Kidney epithelial cell (primary cell): Measurements from ENCODE around the gene SFSWAP. TPM values are rescaled to one million over a fixed set of nuclear protein-coding genes. Genes with fewer than 3 reads are reported as not detected.

Experiments
- DNase-seq: peaks from one replicate; pipeline ENCODE4 v3.0.0-alpha.2; 2010; ENCODE audit warnings: low read depth
- H3K27me3 ChIP-seq: 2 replicates; pipeline ENCODE4 v1.6.0; 2011; ENCODE audit warnings: low read length; ENCODE audit not compliant: control insufficient read depth, insufficient read depth
- H3K36me3 ChIP-seq: 2 replicates; pipeline ENCODE4 v1.5.1; 2011; ENCODE audit warnings: low read length; ENCODE audit not compliant: control insufficient read depth, insufficient read depth
- H3K4me3 ChIP-seq: 2 replicates; pipeline ENCODE4 v1.5.1; 2011; ENCODE audit warnings: low read depth, mild to moderate bottlenecking, control low read depth, low read length
- CTCF ChIP-seq: IDR thresholded peaks from 2 replicates; pipeline ENCODE4 v1.5.1; 2011; ENCODE audit warnings: mild to moderate bottlenecking, moderate library complexity, low read length, control low read depth, inconsistent platforms; ENCODE audit not compliant: insufficient read depth, poor library complexity, severe bottlenecking
- total RNA-seq: library from RNA; depleted of rRNA; stranded (reverse); fragments of >200 nt; gene quantifications from 2 replicates; pipeline ENCODE4 v1.2.3, GENCODE V29; 2015

The SFSWAP gene
- total RNA-seq, 1 donor from 2014 or later: 27.7 TPM

- no peaks in the 10 kb centered on the region for H3K27me3 ChIP-seq
- TF ChIP-seq CTCF: no peak
- DNase-seq: no peak
- H3K36me3 ChIP-seq: peaks cover 2% of the 10 kb centered on the region
- H3K4me3 ChIP-seq: no peak overlapping the region
Measured at GRCh38 chr12:131800594-131801135, 89.8 kb downstream of the SFSWAP start.

GRCh38 chr12:131801254-131801866 is 90.5 kb downstream of the SFSWAP start:
- Histone ChIP-seq H3K4me3 (no peak overlapping the region), H3K27me3 (no peaks in the 10 kb centered on the region), H3K36me3 (peaks cover 2% of the 10 kb centered on the region)
- no peak for DNase-seq
- TF ChIP-seq CTCF: no peak

- H3K4me3 ChIP-seq: no peak overlapping the region
- peaks cover 2% of the 10 kb centered on the region for H3K36me3 ChIP-seq
- no peak for TF ChIP-seq CTCF
- DNase-seq: no peak
- H3K27me3 ChIP-seq: no peaks in the 10 kb centered on the region
Measured at GRCh38 chr12:131803961-131804521, 93.2 kb downstream of the SFSWAP start.

GRCh38 chr12:131805421-131805820 is 94.5 kb downstream of the SFSWAP start:
- no peak overlapping the region for H3K4me3 ChIP-seq
- no peak for DNase-seq
- H3K36me3 ChIP-seq: peaks cover 2% of the 10 kb centered on the region
- TF ChIP-seq CTCF: no peak
- no peaks in the 10 kb centered on the region for H3K27me3 ChIP-seq

- peaks cover 2% of the 10 kb centered on the region for H3K36me3 ChIP-seq
- H3K4me3 ChIP-seq: no peak overlapping the region
- no peak for TF ChIP-seq CTCF
- no peak for DNase-seq
- H3K27me3 ChIP-seq: no peaks in the 10 kb centered on the region
Measured at GRCh38 chr12:131806674-131807073, 95.8 kb downstream of the SFSWAP start.
